GM12878 (cell line): ENCODE data around the gene OXTR. TPM values are rescaled to one million over a fixed set of nuclear protein-coding genes. Genes with fewer than 3 reads are reported as not detected.

Source experiments
- ATAC-seq: fragments of 200-7000 bp; cut with Tn5 transposase; 3 replicates; pipeline ENCODE4 v1.9.1; 2020; ENCODE audit warnings: mild to moderate bottlenecking, moderate library complexity
- BruUV-seq: library from RNA; stranded (reverse); fragments of 400-500 nt; replicated peaks from 2 replicates; lab custom pipeline; 2021; lab: Mats Ljungman, UMichigan
- CTCF ChIA-PET: fragments of 300-600 bp; sonication (Branson Sonifier 250); formaldehyde crosslinking; extraction: SDS; loops from one replicate; lab custom pipeline; 2021; ENCODE audit warnings: inconsistent platforms; lab: Yijun Ruan, JAX
- POLR2A ChIA-PET: fragments of 350-600 bp; formaldehyde crosslinking; extraction: SDS; loops from one replicate; lab custom pipeline; 2021; ENCODE audit warnings: inconsistent platforms; lab: Charles Lee
- RAD21 ChIA-PET: fragments of 300-600 bp; sonication (Branson Sonifier 250); formaldehyde crosslinking; loops from one replicate; lab custom pipeline; 2023; ENCODE audit warnings: antibody characterized with exemption; ENCODE audit not compliant: unreplicated experiment; lab: Charles Lee
- SMC1A ChIA-PET: fragments of 300-600 bp; sonication (Branson Sonifier 250); formaldehyde crosslinking; loops from one replicate; lab custom pipeline; 2023; ENCODE audit not compliant: unreplicated experiment, uncharacterized antibody; lab: Charles Lee
- DNase-seq: peaks from one replicate; pipeline ENCODE4 v3.0.0-alpha.2; 2011; ENCODE audit warnings: low read depth, low spot score
- FAIRE-seq: peaks from 3 replicates; lab custom pipeline; 2011; peaks lifted over from hg19 to GRCh38; lab: Jason Lieb, UNC
- H2AFZ ChIP-seq: 2 replicates; pipeline ENCODE4 v1.6.0; 2011; ENCODE audit warnings: low read depth, low read length, control low read depth; ENCODE audit not compliant: control insufficient read depth
- H3K27ac ChIP-seq: 2 replicates; pipeline ENCODE4 v1.5.1; 2011; ENCODE audit warnings: control low read depth; ENCODE audit not compliant: control insufficient read depth, insufficient read depth
- H3K27me3 ChIP-seq, 2 experiments: replicated peaks in 1 of 2; 2 replicates each; pipeline versions ENCODE4 v1.6.0 to v1.6.1; 2011; ENCODE audit warnings: low read length in 1 of 2; ENCODE audit not compliant: control insufficient read depth in 2 of 2, insufficient read depth in 2 of 2
- H3K36me3 ChIP-seq, 2 experiments: 2 replicates each; pipeline ENCODE4 v1.5.1; 2011; ENCODE audit warnings: low read length in 1 of 2; ENCODE audit not compliant: control insufficient read depth in 2 of 2, insufficient read depth in 2 of 2
- H3K4me1 ChIP-seq: 2 replicates; pipeline ENCODE4 v1.6.1; 2011; ENCODE audit warnings: mild to moderate bottlenecking, low read length, moderate library complexity, mixed read lengths; ENCODE audit not compliant: control insufficient read depth, insufficient read depth
- H3K4me2 ChIP-seq: 2 replicates; pipeline ENCODE4 v1.6.0; 2011; ENCODE audit warnings: control low read depth; ENCODE audit not compliant: control insufficient read depth, insufficient read depth
- H3K4me3 ChIP-seq: fragments of 200-600 bp; sonication (generic); 2 replicates; pipeline ENCODE4 v1.5.1; 2016
- H3K79me2 ChIP-seq: 2 replicates; pipeline ENCODE4 v1.6.0; 2011; ENCODE audit warnings: low read length; ENCODE audit not compliant: control insufficient read depth, insufficient read depth
- H3K9ac ChIP-seq: 2 replicates; pipeline ENCODE4 v1.8.0; 2011; ENCODE audit warnings: low read length, control low read depth, mixed read lengths; ENCODE audit not compliant: control insufficient read depth, insufficient read depth
- H3K9me3 ChIP-seq: replicated peaks from 3 replicates; pipeline ENCODE4 v1.5.1; 2011; ENCODE audit warnings: mild to moderate bottlenecking, low read length; ENCODE audit not compliant: control insufficient read depth, insufficient read depth
- H4K20me1 ChIP-seq: 2 replicates; pipeline ENCODE4 v1.6.0; 2011; ENCODE audit not compliant: control insufficient read depth, insufficient read depth
- ATF2 ChIP-seq: IDR thresholded peaks from 2 replicates; pipeline ENCODE4 v1.6.1; 2012; ENCODE audit warnings: low read length, inconsistent platforms
- BHLHE40 ChIP-seq, 2 experiments: fragments of 450-650 bp in 1 of 2; IDR thresholded peaks; 2 replicates each; pipeline ENCODE4 v1.6.1; 2011 to 2017; ENCODE audit warnings: low read depth in 2 of 2, borderline replicate concordance in 1 of 2, improper control_type of control experiment in 1 of 2, low read length in 1 of 2, mild to moderate bottlenecking in 1 of 2
- CHD2 ChIP-seq: IDR thresholded peaks from 2 replicates; pipeline ENCODE4 v1.6.1; 2011; ENCODE audit warnings: low read depth, low read length, improper control_type of control experiment, borderline replicate concordance
- E2F4 ChIP-seq: IDR thresholded peaks from 2 replicates; pipeline ENCODE4 v1.6.1; 2012; ENCODE audit warnings: low read depth, low read length, improper control_type of control experiment
- FOS ChIP-seq: IDR thresholded peaks from 3 replicates; pipeline ENCODE4 v1.6.1; 2011; ENCODE audit warnings: borderline replicate concordance; ENCODE audit not compliant: insufficient read length; ENCODE audit errors: extremely low read depth
- HDAC2 ChIP-seq: fragments of 200-600 bp; sonication (generic); IDR thresholded peaks from 2 replicates; pipeline ENCODE4 v1.6.1; 2017
- IKZF1 ChIP-seq: fragments of 450-650 bp; conservative IDR thresholded peaks from 2 replicates; pipeline ENCODE4 v1.6.1; 2017; ENCODE audit warnings: antibody characterized with exemption, mild to moderate bottlenecking
- IKZF2 ChIP-seq, 2 experiments: fragments of 450-650 bp; IDR thresholded peaks; 2 replicates each; pipeline ENCODE4 v1.6.1; 2017; ENCODE audit warnings: mild to moderate bottlenecking in 2 of 2, moderate library complexity in 2 of 2
- JUNB ChIP-seq: IDR thresholded peaks from 2 replicates; pipeline ENCODE4 v1.6.1; 2016; ENCODE audit warnings: antibody characterized with exemption, mild to moderate bottlenecking
- LARP7 ChIP-seq: fragments of 450-650 bp; IDR thresholded peaks from 2 replicates; pipeline ENCODE4 v1.6.1; 2017; ENCODE audit warnings: mild to moderate bottlenecking
- MEF2B ChIP-seq: fragments of 450-650 bp; IDR thresholded peaks from 2 replicates; pipeline ENCODE4 v1.6.1; 2018; ENCODE audit warnings: mild to moderate bottlenecking, moderate library complexity; ENCODE audit not compliant: partially characterized antibody, poor library complexity, severe bottlenecking
- MXI1 ChIP-seq: fragments of 150-350 bp; IDR thresholded peaks from 2 replicates; pipeline ENCODE4 v1.6.1; 2011; ENCODE audit warnings: low read depth, mild to moderate bottlenecking, inconsistent platforms, low read length, improper control_type of control experiment
- MYB ChIP-seq: fragments of 150-350 bp; IDR thresholded peaks from 2 replicates; pipeline ENCODE4 v1.6.1; 2014; ENCODE audit warnings: mild to moderate bottlenecking, low read depth, low read length, borderline replicate concordance
- PML ChIP-seq: IDR thresholded peaks from 2 replicates; pipeline ENCODE4 v1.6.1; 2012; ENCODE audit warnings: low read length, inconsistent platforms
- POLR2A ChIP-seq: IDR thresholded peaks from 2 replicates; pipeline ENCODE4 v1.6.1; 2011; ENCODE audit warnings: low read depth, mild to moderate bottlenecking, low read length
- POU2F2 ChIP-seq: IDR thresholded peaks from 3 replicates; pipeline ENCODE4 v1.6.1; 2011; ENCODE audit warnings: low read depth, mild to moderate bottlenecking, low read length, borderline replicate concordance
- RUNX3 ChIP-seq: IDR thresholded peaks from 2 replicates; pipeline ENCODE4 v1.6.1; 2012; ENCODE audit warnings: low read length, inconsistent platforms
- TCF12 ChIP-seq: IDR thresholded peaks from 2 replicates; pipeline ENCODE4 v1.6.1; 2011; ENCODE audit warnings: low read depth, mild to moderate bottlenecking, low read length
- TCF3 ChIP-seq: IDR thresholded peaks from 2 replicates; pipeline ENCODE4 v1.6.1; 2012; ENCODE audit warnings: low read depth, mild to moderate bottlenecking, low read length, borderline replicate concordance; ENCODE audit not compliant: insufficient read depth
- WGBS: methylation state at CpG from one replicate; pipeline ENCODE4 v1.1.6; 2016; ENCODE audit warnings: low lambda C conversion rate; ENCODE audit not compliant: insufficient replicate concordance, insufficient coverage; ENCODE audit errors: missing lambda C conversion rate; 5-methylcytosine and 5-hydroxymethylcytosine counted together
- in situ Hi-C: fragments of 300-500 bp; cut with MboI; formaldehyde crosslinking; loops from 9 replicates; pipeline ENCODE4 v1.14.3; 2018; ENCODE audit warnings: mixed read lengths
- intact Hi-C: fragments of 100-400 bp; cut with micrococcal nuclease; formaldehyde crosslinking; loops from one replicate; pipeline ENCODE4 v1.14.2; 2022; ENCODE audit not compliant: unreplicated experiment
- polyA plus RNA-seq, 11 experiments: library from polyadenylated mRNA; depleted of rRNA in 4 of 11; unstranded in 6 of 11; stranded (reverse) in 5 of 11; fragments of >200 nt; fragmentation: Nextera tagmentation in 4 of 11; fragmentation: Illumina TruSeq in 1 of 11; extraction: Ambion mirVana in 4 of 11; extraction: Trizol in 1 of 11; gene quantifications; 1 replicate in 1 of 11; 2 replicates in 10 of 11; pipeline versions ENCODE4 v1.2.1 to v1.2.3, GENCODE V29; 2011 to 2016; ENCODE audit warnings: inconsistent platforms in 2 of 11, missing spikeins in 2 of 11, low read depth in 1 of 11
- total RNA-seq, 4 experiments: library from RNA; depleted of rRNA in 3 of 4; stranded (reverse); fragments of >200 nt in 3 of 4; fragmentation: Illumina TruSeq in 1 of 4; extraction: Trizol in 1 of 4; gene quantifications; 2 replicates each; pipeline versions ENCODE4 v1.2.1 to v1.2.3, GENCODE V29; 2013 to 2021

Gene OXTR
- total and polyA plus RNA-seq, 10 of the 15 experiments (the other 5 are each of a cell fraction or from before 2014, with no cell fraction given) = 0.43 to 5.9 (median 2.6) TPM

GRCh38 chr3:8759038-8759707, 10.2 kb downstream of the OXTR start (continued):
- TF ChIP-seq MYB = no peak
- no peak for TF ChIP-seq POLR2A
- TF ChIP-seq LARP7 = no peak

- H2AFZ ChIP-seq = no peak overlapping the region
- in situ Hi-C loops = no loop called here
Measured at GRCh38 chr3:8757551-8758518, 11.6 kb downstream of the OXTR start.

More at GRCh38 chr3:8757551-8758518, 11.6 kb downstream of the OXTR start:
- CTCF ChIA-PET = interaction anchor here (5.0 kb wide), 1 partner anchor 12 kb away, joined by 38 read pairs; the partner anchor contains the start of gene OXTR
- no peaks in the 10 kb centered on the region for H4K20me1 ChIP-seq
- WGBS = 54% methylated on average over 24 of the region's 24 CpGs
- H3K9ac ChIP-seq = no peak overlapping the region
- SMC1A ChIA-PET = no interaction called here
- peaks cover 0 to under 1% of the 10 kb centered on the region in 2 experiments; a peak in 2 of 4 replicates for H3K36me3 ChIP-seq
- no peaks in the 10 kb centered on the region; the same call in 1 of the 2 replicates for H3K4me1 ChIP-seq
- H3K4me3 ChIP-seq = no peak overlapping the region
- FAIRE-seq (no peak), ATAC-seq (peak; percentile 71), DNase-seq (no peak)
- peak; percentile 66; the same call in 1 of the 2 replicates for TF ChIP-seq TCF12
- peak; percentile 64; the same call in 1 of the 2 replicates for TF ChIP-seq TCF3
- peak; percentile 43 to 57; a peak in 3 of 4 replicates for TF ChIP-seq IKZF2 (IDR thresholded peaks at IDR 0.05)
- TF ChIP-seq CHD2 = no peak
- TF ChIP-seq JUNB = peak; percentile 14; the same call in 1 of the 2 replicates
- peak; percentile 82 to 88 for TF ChIP-seq BHLHE40 (IDR thresholded peaks at IDR 0.05; ENCODE audit: borderline replicate concordance in 1 of 2, low read depth in 2 of 2, low read length in 1 of 2)
- TF ChIP-seq ATF2 = no peak
- TF ChIP-seq POU2F2 = no peak
- peak; percentile 31 for TF ChIP-seq MEF2B
- TF ChIP-seq E2F4 = no peak
- TF ChIP-seq IKZF1 = peak; percentile 46; the same call in 1 of the 2 replicates
- TF ChIP-seq MXI1 = no peak
- TF ChIP-seq FOS = no peak
- TF ChIP-seq RUNX3 = peak; percentile 15; the same call in 1 of the 2 replicates
- no peak for TF ChIP-seq PML
- no peak for TF ChIP-seq HDAC2
- RAD21 ChIA-PET = no interaction called here
- intact Hi-C loops = no loop called here
- no peak overlapping the region for H3K4me2 ChIP-seq
- H3K27me3 ChIP-seq = no peaks in the 10 kb centered on the region
- H3K79me2 ChIP-seq = no peaks in the 10 kb centered on the region
- POLR2A ChIA-PET = no interaction called here
- BruUV-seq = no TSS peak
- no peaks in the 10 kb centered on the region for H3K9me3 ChIP-seq
- no peak overlapping the region for H3K27ac ChIP-seq
